ENCODE data around the gene SLC31A1.
A peak's percentile ranks its signal among the peaks of the same experiment; 100 is the strongest.

The SLC31A1 gene

DNA sequence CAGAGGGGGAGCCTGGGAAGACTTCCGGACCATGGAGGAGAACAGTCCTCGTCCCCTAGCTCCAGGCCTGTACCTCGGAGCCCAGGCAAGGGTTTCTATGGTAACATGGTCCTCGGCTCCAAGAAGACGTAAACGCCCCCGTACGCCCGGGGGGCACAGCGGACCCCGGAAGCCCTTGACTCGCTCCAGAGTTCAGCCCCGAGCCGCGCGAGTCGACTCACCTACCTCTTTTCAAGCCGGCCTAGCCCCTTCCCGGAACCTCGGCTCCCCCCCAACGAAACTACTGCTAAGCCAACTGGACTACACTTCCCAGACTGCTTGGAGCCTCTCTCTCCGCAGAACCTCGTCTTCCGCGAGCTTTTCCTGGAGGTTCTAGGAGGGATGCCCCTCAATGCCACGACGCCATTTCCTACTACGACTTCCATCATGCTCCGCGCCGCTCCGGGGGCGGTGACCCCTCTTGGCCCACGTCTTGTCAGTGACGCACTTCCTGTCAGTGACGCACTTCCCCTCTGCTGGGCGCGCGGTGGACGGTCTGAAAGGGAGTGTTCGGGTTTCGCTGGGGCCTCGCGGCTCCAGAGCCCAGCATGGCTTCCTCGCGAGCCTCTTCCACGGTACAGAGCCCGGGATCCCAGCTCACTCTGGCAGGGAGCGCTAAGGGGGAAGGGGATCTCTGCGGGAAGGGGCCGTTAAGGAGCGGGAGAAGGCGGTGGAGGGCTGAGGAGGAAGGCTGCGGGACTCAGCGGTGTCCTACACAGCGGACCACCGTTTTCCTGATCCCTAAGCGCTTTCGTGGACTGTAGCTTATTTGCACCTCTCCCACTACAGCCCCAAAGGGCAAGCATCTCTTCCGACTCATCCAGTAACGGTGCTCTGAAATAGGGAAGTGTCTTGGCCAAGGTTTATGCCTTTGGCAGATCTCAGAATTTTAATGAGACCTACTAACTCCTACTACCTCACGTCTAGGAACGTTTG, 54.1 kb downstream of the SLC31A1 start, which contains the start of the genes CDC26 and PRPF4:
CDC26 (minus strand) TSS at position 416 of the 975 bp plus-strand sequence. CDS start 3,065 bp downstream, outside the sequence.
PRPF4 (plus strand) TSS at position 502 of the 975 bp plus-strand sequence; CDS start at position 588, 86 bp downstream.
- Histone ChIP-seq H3K9me3 (ENCODE audit: severe bottlenecking) (no peaks in the 10 kb centered on the region), H3K36me3 (peaks cover 68% of the 10 kb centered on the region), H3K4me3 (ENCODE audit: low read depth, low read length) (peak within 1 kb of the TSS; percentile 72), H3K27ac (peak within 1 kb of the TSS; percentile 91), H3K27me3 (ENCODE audit: insufficient read depth, low read depth, severe bottlenecking) (no peaks in the 10 kb centered on the region)
- TF ChIP-seq, protein P1, sequence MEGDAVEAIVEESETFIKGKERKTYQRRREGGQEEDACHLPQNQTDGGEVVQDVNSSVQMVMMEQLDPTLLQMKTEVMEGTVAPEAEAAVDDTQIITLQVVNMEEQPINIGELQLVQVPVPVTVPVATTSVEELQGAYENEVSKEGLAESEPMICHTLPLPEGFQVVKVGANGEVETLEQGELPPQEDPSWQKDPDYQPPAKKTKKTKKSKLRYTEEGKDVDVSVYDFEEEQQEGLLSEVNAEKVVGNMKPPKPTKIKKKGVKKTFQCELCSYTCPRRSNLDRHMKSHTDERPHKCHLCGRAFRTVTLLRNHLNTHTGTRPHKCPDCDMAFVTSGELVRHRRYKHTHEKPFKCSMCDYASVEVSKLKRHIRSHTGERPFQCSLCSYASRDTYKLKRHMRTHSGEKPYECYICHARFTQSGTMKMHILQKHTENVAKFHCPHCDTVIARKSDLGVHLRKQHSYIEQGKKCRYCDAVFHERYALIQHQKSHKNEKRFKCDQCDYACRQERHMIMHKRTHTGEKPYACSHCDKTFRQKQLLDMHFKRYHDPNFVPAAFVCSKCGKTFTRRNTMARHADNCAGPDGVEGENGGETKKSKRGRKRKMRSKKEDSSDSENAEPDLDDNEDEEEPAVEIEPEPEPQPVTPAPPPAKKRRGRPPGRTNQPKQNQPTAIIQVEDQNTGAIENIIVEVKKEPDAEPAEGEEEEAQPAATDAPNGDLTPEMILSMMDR (IDR thresholded peaks at IDR 0.05; ENCODE audit: low read depth, low read length): no peak
- peak; percentile 99 for DNase-seq

DNA sequence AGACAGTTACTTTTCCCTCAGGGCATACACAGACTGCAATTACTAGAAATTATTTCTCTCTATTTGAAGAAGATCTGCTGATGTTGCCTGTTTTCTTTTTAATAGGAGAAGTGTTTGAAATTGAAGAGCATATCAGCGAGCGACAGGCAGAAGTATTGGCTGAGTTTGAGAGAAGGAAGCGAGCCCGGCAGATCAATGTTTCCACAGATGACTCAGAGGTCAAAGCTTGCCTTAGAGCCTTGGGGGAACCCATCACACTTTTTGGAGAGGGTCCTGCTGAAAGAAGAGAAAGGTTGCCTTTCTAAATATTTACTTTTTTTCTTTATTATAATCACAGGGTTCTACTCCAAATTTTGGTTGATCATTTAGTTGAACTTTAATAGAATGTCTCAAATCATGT, 57.5 kb downstream of the SLC31A1 start:
- Histone ChIP-seq H3K27ac (no peak overlapping the region), H3K9me3 (ENCODE audit: severe bottlenecking) (no peaks in the 10 kb centered on the region), H3K36me3 (peaks cover 74% of the 10 kb centered on the region), H3K27me3 (ENCODE audit: insufficient read depth, low read depth, severe bottlenecking) (no peaks in the 10 kb centered on the region), H3K4me3 (ENCODE audit: low read depth, low read length) (no peak overlapping the region)
- DNase-seq: no peak
- TF ChIP-seq, protein P1 (IDR thresholded peaks at IDR 0.05; ENCODE audit: low read depth, low read length): no peak

DNA sequence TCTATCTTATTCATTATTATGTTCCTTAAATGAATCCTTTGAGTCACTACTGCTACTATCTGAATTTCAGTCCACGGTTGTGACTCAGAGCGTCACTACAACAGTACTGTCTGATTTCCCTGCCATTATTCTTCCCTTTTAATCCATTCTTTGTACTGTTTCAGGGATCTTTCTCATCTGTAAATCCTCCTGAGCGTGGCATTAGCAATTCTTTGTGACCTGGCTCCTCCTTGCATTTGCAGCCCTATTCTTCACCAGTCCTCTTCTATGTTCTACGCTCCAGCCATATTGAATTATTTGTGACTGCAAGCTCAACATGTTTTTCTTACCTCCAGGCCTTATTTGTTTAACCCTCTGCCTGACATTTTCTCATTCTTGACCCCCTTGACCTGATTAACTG, 60.0 kb downstream of the SLC31A1 start:
- H3K9me3 ChIP-seq (ENCODE audit: severe bottlenecking): no peaks in the 10 kb centered on the region
- no peak overlapping the region for H3K27ac ChIP-seq
- no peaks in the 10 kb centered on the region for H3K27me3 ChIP-seq (ENCODE audit: insufficient read depth, low read depth, severe bottlenecking)
- DNase-seq: no peak
- H3K36me3 ChIP-seq: peaks cover 94% of the 10 kb centered on the region
- TF ChIP-seq, protein P1 (IDR thresholded peaks at IDR 0.05; ENCODE audit: low read depth, low read length): no peak
- no peak overlapping the region for H3K4me3 ChIP-seq (ENCODE audit: low read depth, low read length)

DNA sequence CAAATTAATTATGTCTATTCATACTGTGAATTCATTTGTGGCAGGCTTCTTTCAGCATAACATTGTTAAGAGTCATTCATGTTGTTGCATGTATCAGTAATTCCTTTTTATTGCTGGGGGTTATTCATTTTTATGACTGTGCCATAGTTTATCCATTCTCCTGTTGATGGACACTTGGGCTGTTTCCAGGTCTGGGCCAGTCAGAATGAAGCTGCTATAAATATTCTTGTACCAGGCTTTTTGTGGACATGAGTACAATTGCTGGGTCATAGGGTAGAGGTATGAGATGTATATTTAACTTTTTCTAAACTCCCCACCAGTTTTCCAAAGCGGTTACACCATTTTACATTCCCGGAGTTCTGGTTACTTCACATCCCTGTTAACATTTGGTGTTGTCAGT, 67.7 kb downstream of the SLC31A1 start:
- TF ChIP-seq, protein P1 (IDR thresholded peaks at IDR 0.05; ENCODE audit: low read depth, low read length): no peak
- no peak for DNase-seq
- Histone ChIP-seq H3K27me3 (ENCODE audit: insufficient read depth, low read depth, severe bottlenecking) (no peaks in the 10 kb centered on the region), H3K9me3 (ENCODE audit: severe bottlenecking) (no peaks in the 10 kb centered on the region), H3K36me3 (peaks cover 97% of the 10 kb centered on the region), H3K4me3 (ENCODE audit: low read depth, low read length) (no peak overlapping the region), H3K27ac (no peak overlapping the region)

DNA sequence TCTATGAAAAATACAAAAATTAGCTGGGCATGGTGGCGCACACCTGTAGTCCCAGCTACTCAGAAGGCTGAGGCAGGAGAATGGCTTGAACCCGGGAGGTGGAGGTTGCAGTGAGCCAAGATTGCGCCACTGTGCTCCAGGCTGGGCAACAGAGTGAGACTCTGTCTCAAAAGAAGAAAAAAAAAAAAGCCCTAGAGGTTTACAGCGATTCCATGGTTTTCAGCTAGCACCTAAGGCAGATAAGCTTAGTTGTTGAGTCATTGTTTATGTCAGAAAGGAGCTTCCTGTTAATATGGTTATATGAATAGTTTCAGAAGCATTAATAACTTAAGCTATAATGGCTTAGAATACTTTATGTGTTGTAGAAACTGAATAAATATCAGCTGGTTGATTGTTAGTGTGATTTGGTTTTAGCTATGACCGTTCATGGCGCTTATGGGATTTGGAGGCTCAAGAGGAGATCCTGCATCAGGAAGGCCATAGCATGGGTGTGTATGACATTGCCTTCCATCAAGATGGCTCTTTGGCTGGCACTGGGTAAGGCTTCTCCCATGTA, 68.8 kb downstream of the SLC31A1 start:
- Histone ChIP-seq H3K27me3 (ENCODE audit: insufficient read depth, low read depth, severe bottlenecking) (no peaks in the 10 kb centered on the region), H3K36me3 (peaks cover 89% of the 10 kb centered on the region), H3K9me3 (ENCODE audit: severe bottlenecking) (no peaks in the 10 kb centered on the region), H3K4me3 (ENCODE audit: low read depth, low read length) (no peak overlapping the region), H3K27ac (no peak overlapping the region)
- DNase-seq: no peak
- TF ChIP-seq, protein P1 (IDR thresholded peaks at IDR 0.05; ENCODE audit: low read depth, low read length): no peak
